GM21723 (cell line): ENCODE measurements around the gene NCBP2L.

Experiments used
- ATAC-seq: cut with Tn5 transposase; IDR thresholded peaks from one replicate; pipeline ENCODE4 v1.9.1; 2021; ENCODE audit warnings: mild to moderate bottlenecking, moderate library complexity; ENCODE audit not compliant: unreplicated experiment

Gene NCBP2L

GRCh38 chrX:107777536-107777832 is at the start of gene NCBP2L:
Gene NCBP2L (plus strand): TSS chrX:107777733. CDS start chrX:107794221, 16,488 bp downstream.
- no peak for ATAC-seq

GRCh38 chrX:107728371-107729099 is 49.0 kb upstream of the NCBP2L start:
- ATAC-seq: no peak

- ATAC-seq: peak; percentile 70
These were observed 47.8 kb upstream of the NCBP2L start for GRCh38 chrX:107729558-107730297.

GRCh38 chrX:107730298-107730655 is 47.3 kb upstream of the NCBP2L start:
- ATAC-seq: no peak

- ATAC-seq: no peak
These were observed 46.4 kb upstream of the NCBP2L start for GRCh38 chrX:107730991-107731766.

- ATAC-seq: no peak
These were observed 45.6 kb upstream of the NCBP2L start for GRCh38 chrX:107731831-107732502.

- no peak for ATAC-seq
These were observed 43.8 kb upstream of the NCBP2L start for GRCh38 chrX:107733686-107734085.

GRCh38 chrX:107734646-107735045 is 42.9 kb upstream of the NCBP2L start:
- no peak for ATAC-seq

- ATAC-seq: no peak
These were observed 40.6 kb upstream of the NCBP2L start for GRCh38 chrX:107736781-107737531.

- ATAC-seq: no peak
These were observed 39.3 kb upstream of the NCBP2L start for GRCh38 chrX:107738272-107738671.

- ATAC-seq: no peak
These were observed 38.8 kb upstream of the NCBP2L start for GRCh38 chrX:107738768-107739167.

- ATAC-seq: no peak
These were observed 38.0 kb upstream of the NCBP2L start for GRCh38 chrX:107739541-107739940.

GRCh38 chrX:107741404-107741790 is 36.1 kb upstream of the NCBP2L start:
- ATAC-seq: peak; percentile 28

- ATAC-seq: no peak
These were observed 34.8 kb upstream of the NCBP2L start for GRCh38 chrX:107742700-107743191.

GRCh38 chrX:107743995-107744394 is 33.5 kb upstream of the NCBP2L start:
- ATAC-seq: no peak

- no peak for ATAC-seq
These were observed 32.7 kb upstream of the NCBP2L start for GRCh38 chrX:107744868-107745267.

GRCh38 chrX:107747596-107748161 is 29.9 kb upstream of the NCBP2L start:
- ATAC-seq: no peak

GRCh38 chrX:107748506-107748905 is 29.0 kb upstream of the NCBP2L start:
- ATAC-seq: no peak

GRCh38 chrX:107750263-107750662 is 27.3 kb upstream of the NCBP2L start:
- no peak for ATAC-seq

- no peak for ATAC-seq
These were observed 26.6 kb upstream of the NCBP2L start for GRCh38 chrX:107750861-107751445.
